GM21515 (cell line): Measurements from ENCODE around the gene RAB3D.

ENCODE experiments used
- ATAC-seq: cut with Tn5 transposase; IDR thresholded peaks from one replicate; pipeline ENCODE4 v1.9.1; 2021; ENCODE audit not compliant: unreplicated experiment

Gene RAB3D

DNA sequence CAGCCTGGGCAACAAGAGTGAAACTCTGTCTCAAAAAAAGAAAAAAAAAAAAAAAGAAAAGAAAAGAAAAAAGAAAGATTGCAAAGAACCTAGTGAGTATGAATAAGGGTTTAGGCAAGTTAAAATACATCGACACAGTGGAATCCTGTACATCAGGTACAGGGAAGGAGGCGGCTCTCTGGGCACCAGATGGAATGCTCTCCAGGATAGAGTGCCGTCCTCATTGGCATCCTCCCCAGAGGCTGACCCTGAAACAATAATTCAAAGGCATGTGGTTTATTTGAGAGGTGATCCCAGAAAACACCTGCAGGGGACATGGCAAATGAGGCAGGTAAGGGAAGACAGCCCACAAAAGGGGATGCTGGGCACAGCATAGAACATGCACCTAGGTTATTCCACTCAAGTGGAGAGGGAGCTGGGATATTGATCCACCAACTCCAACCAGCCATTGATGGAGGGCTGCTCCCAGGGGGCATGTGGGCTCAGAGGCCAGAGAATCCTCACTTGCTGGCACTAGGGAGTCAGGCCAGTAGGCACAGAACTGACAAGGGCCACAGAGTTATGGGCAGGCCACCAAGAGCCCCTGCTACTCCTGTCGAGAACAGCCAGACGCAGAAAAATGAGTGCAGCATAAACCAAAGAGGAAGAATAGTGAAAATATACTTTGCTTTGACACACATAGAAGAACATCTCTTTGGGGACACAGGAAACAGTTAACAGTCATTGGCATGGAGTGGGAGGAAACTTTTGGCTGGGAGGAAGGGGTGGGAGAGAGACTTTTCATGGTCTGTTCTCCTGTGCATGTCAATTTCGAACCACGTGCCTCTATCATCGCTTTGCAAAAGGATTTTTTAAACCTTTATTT, 39.3 kb downstream of the RAB3D start:
- no peak for ATAC-seq

DNA sequence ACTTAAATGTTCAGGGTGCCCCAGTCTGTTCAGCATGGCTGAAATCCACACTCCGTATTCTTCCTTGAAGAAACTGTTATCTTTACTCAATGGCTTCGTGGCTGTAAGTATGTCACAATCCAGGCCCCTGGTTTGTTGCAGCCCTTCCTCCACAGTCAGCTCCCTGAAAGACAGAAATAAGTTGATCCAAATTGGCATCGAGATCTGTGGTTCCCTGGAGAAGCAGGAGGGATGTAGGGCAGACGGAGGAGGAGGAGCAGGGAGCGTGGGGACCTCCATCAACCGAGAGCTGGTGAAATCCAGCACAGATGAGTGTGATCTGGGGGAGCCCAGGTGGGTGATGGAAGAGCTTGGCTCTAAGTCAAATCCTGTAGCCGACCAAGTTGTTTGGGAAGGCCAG, 43.2 kb downstream of the RAB3D start:
- ATAC-seq, result no peak

DNA sequence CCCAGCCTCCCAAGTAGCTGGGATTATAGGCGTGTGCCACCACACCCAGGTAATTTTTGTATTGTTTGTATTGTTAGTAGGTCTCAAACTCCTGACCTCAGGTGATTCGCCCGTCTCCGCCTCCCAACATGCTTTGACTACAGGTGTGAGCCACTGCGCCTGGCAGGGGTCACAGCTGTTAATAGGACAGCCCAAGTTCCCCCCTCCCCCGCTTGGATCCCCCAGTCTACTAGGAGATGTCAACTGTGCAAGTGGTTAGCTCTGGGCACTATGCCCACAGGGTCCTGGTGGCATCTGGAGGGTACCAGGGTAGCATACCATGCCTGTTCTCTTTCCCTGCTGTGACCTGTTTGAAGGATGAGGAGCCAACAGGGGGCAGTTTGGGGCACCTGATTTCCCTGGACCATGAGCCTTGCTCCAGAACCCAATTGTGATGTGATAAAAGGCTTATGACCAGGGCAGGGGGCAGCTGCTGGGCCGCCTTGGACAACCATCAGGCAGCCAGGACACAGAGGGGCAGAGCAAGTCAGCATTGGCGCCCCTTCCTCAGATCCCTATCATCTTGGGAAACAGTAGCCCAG, 43.7 kb downstream of the RAB3D start, which contains the start of gene TSPAN16:
TSPAN16 (plus strand) TSS at position 496 of the 581 bp plus-strand sequence. CDS start 138 bp downstream, outside the sequence.
- no peak for ATAC-seq

DNA sequence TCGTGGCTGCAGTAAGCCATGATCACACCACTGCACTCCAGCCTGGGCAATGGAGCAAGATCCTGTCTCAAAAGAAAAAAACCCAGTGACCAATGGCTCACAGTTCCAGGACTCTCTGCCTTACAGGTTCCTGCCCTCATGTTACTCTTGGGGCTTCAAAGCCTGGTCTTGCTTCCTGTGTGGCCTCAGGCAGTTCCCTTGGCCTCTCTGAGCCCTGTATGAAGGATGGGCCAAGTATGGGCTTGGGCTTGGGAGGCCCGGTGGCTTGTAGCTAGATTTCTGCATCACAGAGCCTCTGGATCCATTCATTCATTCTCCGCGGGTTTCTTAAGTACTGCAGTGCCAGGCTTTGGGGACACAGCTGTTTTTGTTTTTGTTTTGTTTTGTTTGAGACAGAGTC, 44.3 kb downstream of the RAB3D start:
- no peak for ATAC-seq

DNA sequence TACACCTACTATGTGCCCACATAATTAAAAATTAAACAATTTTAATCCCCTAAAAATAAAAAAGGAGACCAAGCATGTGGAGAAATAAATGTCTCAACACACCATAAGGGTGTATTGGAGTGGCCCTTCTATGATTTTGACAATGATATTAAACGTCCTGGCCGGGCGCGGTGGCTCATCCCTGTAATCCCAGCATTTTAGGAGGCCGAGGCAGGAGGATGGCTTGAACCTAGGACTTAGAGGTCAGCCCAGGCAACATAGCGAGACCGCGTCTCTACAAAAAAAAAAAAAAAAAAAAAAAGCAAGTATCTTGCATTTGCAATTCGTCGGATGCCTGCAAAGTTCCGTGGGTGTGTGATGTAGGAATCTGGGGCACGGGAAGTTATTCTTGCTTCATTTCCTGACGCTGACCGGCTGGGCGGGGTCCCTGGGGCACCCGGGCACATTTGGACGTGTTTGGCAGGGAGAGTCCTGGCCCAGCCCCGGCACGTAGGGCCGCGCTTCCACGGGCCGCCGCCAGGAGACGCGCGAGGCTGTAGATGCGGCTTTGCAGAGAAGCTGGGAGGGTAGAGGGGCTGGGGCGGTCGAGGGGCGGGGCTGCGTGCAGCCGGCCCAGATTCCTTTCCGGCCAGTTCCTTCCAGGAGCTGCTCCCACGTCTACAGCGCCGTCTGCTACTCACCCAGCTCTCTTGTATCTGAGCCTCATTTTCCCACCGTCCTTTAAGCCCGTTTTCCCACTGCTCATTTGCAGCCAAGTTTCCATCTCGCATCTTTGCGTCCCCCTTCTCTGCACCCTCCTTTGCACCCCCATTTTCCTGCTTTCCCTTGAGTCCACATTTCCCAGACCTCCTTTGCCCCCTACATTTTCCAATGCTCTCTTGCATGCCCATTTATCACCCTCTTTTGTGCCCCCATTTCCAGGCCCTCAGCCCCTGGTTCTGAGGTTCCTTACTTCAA, 45.7 kb downstream of the RAB3D start:
- ATAC-seq, result no peak

DNA sequence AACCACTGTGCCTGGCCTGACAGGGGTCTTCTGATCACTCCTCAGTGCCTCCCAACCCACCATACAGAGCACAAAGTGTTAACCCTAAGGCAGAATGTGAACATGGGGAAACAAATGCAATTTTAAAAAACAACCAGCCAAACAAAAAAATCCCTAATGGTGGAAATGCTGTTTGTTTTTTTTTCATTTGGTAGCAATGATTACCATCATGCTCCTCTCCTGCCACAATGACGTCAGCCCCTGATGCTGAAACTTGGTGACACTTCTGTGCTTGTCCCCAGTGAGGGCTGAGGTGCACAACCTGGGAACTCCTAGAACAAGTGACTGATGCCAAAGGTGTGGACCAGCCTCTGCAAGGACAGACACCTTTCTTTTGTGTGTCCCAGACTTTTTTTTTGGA, 47.5 kb downstream of the RAB3D start:
- no peak for ATAC-seq

DNA sequence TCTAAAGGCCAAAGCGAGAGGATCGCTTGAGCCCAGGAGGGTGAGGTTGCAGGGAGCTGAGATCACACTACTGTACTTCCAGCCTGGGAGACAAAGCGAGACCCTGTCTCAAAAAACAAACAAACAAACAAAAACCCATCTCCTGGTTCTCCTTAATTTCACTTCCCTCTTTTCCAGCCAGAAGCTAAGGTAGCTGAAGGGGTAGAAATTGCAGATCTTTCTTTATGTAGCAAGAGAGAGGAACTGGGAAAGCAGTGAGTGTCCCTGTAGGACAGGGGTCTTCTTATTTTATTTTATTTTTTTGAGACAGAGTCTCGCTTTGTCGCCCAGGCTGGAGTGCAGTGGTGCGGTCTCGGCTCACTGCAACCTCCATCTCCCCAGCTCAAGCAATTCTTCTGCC, 48.0 kb downstream of the RAB3D start:
- no peak for ATAC-seq

DNA sequence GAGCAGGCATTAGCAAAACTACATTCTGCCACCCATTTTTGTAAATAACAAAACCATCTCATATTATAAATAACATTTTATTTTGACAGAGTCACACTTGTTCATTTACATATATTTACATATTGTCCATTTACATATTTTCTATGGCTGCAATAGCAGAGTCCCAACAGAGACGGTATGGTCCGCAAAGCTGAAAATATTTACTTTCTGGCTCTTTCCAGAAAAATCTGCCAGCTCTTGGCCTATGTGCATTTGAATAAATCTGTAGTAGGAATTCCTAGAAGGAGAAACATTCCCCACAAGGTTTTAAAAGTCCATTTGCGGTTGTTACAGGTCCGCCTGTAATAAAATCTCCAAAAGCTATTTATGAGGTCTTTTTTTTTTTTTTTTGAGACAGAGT, 49.2 kb downstream of the RAB3D start:
- ATAC-seq, result no peak

DNA sequence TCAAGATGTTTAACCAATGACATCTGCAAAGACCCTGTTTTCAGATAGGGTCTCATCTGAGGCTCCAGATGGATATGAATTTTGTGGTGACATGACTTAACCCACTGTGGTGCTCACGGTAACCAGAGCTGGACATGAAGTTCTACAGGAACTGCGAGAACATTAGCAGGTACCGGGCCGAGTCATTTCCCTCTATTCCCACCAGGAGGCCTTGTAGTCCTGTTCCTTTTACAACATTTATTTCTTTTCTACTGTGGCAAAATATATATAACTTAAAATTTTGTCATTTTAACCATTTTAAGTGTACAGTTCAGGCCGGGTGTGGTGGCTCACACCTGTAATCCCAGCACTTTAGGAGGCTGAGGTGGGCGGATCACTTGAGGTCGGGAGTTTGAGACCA, 51.1 kb downstream of the RAB3D start:
- no peak for ATAC-seq

DNA sequence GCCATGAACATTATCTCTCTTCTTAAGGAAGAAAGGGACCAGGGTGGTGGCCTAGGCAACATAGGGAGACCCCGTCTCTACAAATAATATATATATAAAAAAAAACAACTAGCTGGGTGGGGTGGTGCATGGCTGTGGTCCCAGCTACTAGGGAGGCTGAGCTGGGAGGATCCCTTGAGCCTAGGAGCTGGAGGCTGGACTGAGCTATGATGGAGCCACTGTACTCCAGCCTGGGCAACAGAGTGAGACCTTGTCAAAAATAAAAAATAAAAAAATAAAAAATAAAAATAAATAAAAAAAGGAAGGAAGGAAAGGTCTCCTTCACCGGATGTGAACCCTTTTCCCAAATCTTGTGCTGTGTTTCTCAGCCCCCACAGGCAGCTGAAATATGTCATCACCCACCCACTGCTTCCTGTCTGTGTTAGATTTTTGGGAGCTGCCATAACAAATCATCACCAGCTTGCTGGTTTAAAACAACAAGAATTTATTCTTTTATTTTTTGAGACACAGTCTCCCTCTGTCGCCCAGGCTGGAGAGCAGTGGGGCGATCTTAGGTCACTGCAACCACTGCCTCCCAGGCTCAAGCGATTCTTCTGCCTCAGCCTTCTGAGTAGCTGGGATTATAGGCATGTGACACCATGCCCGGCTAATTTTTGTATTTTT, 53.0 kb downstream of the RAB3D start:
- no peak for ATAC-seq

DNA sequence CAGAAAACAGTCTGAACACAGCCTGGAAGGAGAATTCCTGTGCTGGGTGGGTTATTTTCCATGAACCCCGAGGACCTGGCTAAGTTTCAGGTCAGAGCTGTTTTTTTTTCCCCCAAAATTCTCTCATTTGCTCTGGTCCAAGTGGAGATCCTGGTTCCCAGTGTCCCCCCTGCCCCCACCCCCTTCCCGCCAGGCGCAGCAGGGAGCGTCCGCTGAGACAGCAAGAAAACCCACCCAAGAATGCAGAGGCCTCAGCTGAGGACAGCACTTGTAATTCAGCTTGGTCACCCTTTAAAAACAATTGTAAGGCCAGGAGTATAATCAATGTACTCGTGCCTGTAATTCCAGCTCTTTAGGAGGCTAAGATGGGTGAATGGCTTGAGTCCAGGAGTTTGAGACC, 54.9 kb downstream of the RAB3D start:
- no peak for ATAC-seq

DNA sequence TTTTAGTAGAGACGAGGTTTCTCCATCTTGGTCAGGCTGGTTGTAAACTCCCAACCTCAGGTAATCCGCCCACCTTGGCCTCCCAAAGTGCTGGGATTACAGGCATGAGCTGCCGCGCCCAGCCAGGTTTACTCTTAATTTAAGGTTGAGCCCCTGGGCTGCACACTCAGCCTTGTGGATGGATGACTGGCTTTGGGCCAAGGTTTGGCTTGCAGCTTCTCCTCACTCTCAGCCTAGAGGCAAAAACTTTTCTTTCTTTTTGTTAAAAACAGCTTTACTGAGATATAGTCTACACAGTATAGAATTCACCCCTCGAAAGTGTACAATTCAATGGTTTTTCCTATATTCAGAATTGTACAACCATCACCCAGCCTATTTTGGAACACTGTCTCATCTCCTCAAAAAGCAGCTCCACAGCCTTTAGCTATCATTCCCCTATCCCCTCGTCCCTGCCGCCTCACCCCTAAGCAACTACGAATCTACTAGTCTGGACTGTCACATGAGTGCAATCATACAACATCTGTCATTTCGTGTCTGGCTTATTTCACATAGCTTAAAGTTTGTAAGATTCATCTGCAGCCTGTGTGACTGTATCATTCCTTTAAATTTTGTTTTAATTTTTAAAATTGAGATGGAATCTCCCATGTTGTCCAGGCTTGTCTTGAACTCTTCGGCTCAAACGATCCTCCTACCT, 58.0 kb downstream of the RAB3D start:
- ATAC-seq, result no peak

DNA sequence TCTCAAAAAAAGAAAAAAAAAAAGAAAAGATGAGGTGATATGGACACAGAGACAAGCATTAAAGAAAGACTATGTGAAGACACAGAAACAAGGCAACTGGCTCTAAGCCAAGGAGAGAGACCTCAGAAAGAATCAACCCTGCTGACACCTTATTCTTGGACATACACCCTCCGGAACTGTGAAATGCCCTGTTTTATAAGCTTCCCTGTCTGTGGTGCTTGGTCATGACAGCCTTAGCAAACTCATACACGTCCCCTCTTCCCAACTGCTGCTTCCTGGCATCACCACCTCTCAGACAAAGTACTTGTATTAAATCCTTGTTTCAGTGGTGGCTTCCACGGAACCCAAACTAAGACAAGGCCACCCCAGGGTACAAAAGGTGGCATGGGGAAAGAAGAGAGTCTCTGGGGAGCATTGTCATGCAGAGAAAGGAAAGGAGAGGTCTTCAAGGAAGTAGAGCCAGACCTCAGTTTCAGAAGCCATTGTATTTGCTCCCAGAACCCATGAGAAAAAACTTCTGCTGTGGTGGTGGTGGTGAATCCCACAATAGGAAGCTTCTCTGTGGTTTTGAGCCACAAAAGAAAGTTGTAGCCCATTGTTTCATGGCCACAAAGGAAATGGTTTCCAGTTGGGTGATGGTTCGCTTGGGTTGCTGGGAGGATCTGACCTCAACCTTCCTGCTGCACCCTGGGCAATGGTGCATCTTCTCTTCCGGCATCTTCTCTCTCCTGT, 59.8 kb downstream of the RAB3D start:
- no peak for ATAC-seq

DNA sequence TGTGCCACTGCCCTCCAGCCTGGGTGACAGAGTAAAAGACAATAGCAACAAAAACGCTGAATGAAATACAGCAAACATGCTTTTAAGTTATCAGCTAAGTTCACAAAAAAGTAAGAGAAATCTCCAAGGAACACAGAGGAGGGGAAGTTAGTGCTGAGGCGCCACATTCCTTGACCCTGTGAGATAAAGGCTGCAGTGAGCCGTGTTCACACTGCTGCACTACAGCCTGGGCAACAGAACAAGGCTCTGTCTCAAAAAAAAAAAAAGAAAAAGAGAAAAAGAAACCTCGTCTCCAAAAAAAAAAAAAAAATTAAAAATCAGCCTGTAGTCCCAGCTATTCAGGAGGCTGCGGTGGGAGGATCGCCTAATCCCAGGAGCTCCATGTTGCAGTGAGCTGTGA, 60.8 kb downstream of the RAB3D start:
- ATAC-seq, result no peak

DNA sequence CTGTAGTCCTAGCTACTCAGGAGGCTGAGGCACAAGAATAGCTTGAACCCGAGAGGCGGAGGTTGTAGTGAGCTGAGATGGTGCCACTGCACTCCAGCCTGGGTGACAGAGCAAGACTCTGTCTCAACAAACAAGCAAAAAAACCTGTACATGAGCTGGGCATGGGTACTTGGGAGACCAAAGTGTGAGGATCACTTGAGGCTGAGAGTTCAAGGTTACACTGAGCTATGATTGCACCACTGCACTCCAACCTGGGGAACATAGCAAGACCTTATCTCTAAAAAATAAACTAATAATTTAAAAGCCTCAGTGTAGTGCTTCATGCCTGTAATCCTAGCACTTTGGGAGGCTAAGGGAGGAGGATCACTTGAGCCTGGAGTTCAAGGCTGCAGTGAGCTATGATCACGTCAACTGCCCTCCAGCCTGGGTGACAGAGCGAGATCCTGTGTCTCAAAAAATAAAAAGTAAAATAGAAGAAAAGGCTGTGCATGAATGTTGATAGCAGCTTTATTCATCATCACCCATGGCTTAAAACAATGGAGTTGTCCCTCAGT, 64.8 kb downstream of the RAB3D start:
- ATAC-seq, result no peak

DNA sequence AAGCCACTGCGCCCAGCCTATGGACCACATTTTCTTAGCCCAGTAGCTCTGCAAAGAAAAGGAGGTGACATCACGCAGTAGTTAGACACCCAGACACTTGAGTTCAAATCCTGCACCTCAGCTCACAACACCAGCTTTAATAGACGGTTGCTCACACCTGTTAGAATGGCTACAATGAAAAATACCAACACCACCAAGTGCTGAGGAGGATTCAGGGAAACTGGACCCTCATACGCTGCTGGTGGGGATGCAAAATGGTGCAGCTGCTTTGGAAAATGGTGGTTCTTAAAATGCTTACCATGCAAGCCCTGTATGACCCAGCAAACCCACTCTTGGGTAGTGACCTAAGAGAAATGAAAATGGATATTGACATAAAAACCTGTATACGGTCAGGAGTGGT, 65.5 kb downstream of the RAB3D start:
- ATAC-seq, result no peak

DNA sequence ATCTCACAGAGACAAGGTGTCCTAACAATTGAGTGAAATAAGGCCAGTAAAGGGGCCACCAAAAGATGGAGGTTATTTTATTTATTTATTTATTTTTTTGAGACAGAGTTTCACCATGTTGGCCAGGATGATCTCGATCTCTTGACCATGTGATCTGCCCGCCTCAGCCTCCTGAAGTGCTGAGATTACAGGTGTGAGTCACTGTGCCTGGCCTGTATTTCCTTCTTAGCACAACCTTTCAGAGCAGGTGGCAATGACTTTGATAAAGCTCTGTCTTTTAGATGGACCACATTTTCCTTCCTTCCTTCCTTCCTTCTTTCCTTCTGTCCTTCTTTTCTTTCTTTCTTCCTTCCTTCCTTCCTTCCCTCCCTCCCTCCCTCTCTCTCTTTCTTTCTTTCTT, 66.2 kb downstream of the RAB3D start:
- no peak for ATAC-seq
